ENCODE data around the gene RIMS3. TPM values are rescaled to one million over a fixed set of nuclear protein-coding genes. Genes with fewer than 3 reads are reported as not detected.

The RIMS3 gene
- total RNA-seq, 1 donor: 0.86 TPM

DNA sequence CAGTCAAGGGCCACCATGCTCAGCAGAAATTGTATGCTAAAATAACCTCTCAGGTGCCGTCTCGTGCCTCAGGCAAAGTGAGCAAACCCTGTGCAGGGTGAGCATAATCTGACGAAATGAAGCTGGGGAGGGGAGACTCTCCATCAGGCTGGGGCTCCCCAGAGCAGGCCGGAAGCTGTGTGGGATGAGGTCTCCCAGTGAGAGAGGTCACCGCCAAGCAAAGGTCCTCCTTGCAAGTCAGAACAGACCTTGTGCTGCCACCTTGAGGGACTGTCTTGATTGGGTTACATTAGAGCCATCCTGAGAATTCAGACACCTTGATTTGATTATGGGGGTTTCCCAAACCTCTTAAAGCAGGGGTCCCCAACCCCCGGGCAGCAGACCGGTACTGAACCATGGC lies 69.9 kb downstream of the RIMS3 start:
- TF ChIP-seq, protein P1, sequence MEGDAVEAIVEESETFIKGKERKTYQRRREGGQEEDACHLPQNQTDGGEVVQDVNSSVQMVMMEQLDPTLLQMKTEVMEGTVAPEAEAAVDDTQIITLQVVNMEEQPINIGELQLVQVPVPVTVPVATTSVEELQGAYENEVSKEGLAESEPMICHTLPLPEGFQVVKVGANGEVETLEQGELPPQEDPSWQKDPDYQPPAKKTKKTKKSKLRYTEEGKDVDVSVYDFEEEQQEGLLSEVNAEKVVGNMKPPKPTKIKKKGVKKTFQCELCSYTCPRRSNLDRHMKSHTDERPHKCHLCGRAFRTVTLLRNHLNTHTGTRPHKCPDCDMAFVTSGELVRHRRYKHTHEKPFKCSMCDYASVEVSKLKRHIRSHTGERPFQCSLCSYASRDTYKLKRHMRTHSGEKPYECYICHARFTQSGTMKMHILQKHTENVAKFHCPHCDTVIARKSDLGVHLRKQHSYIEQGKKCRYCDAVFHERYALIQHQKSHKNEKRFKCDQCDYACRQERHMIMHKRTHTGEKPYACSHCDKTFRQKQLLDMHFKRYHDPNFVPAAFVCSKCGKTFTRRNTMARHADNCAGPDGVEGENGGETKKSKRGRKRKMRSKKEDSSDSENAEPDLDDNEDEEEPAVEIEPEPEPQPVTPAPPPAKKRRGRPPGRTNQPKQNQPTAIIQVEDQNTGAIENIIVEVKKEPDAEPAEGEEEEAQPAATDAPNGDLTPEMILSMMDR (IDR thresholded peaks at IDR 0.05; ENCODE audit: insufficient read depth, low read depth, low read length): no peak
- no peak for DNase-seq (ENCODE audit: low read depth)
- H3K4me3 ChIP-seq (ENCODE audit: low read depth, low read length): no peak overlapping the region

DNA sequence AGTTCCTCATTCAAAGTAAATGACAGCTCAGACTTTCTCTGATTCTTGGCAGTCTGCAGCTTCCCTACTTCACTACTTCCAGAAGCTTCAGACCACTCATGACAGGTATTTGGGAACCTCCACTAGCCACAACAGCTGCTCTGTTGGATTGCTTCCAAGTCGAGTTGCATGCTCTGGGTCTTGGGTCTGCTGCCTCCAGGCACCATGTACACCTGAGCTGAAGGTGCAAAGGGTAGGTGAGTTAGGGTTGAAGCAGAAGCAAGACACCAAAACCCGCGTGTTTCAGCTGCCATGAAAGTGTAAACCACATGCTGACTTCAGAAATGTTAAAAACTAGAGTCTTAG lies 71.3 kb downstream of the RIMS3 start:
- no peak overlapping the region for H3K4me3 ChIP-seq (ENCODE audit: low read depth, low read length)
- DNase-seq (ENCODE audit: low read depth): no peak
- TF ChIP-seq, protein P1 (IDR thresholded peaks at IDR 0.05; ENCODE audit: insufficient read depth, low read depth, low read length): no peak

DNA sequence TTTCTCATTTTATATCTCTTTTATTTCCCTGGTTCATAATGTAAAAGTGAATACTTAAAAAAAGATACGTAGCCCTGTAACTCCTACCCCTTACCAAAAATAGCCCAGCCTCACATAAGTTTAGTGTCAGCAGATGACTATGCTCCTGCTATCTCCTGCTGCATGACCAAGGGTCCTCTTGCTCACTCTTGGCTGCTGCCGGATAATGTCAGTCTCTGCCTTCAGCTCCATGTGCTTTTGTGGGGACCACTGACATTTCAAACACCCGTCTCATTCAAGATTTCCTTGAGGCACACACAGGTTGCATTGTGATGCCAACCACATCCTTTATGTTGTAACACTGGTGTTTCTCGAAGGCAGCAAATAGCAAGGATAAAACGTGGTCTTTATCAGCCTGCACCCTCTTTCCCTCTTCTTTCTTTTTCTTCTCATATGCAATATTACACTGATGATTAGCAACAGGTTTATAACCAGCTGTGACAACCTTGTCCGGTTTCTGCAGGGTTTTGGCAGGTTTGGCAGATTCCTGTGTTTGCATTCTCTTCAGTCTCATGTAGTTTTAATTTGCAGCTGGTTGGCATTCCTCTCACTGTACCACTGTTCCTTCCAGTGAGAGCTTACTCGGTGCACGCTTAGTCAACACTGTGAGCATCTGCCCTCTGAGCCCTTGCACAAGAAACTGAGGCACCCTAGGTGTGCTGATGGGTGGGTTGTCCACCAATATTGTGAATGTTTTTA lies 71.9 kb downstream of the RIMS3 start:
- DNase-seq (ENCODE audit: low read depth): no peak
- TF ChIP-seq, protein P1 (IDR thresholded peaks at IDR 0.05; ENCODE audit: insufficient read depth, low read depth, low read length): no peak

DNA sequence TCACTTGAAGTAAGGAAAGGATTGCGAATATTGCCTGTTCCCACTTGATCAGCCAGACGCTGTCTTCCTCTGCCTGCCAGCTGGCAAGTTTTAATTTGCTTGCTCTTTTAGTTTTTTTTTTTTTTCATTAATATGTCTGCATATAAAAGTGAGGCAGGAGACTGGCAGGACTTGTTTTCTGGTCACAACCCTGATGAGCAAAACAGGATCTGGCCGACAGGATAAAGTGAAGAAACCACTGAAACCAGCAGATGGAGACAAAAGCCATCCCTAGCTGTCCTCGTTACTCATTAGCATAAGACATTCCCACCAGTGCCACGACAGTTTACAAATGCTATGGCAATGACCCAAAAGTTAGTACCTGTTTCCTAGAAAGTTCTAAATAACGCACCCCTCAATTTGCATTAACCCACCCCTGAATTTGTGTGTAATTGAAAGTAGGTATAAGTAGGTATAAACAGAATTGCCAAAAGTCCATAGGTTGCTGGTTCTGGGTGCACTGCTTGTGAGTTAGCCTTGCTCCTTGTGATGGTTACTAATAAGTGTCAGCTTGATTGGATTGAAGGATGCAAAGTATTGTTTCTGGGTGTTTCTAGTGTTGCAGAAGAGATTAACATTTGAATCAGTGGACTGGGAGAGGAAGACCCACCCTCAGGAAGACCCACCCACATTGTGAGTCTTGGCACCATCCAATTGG lies 73.2 kb downstream of the RIMS3 start:
- H3K4me3 ChIP-seq (ENCODE audit: low read depth, low read length): no peak overlapping the region
- DNase-seq (ENCODE audit: low read depth): peak; percentile 36
- TF ChIP-seq, protein P1 (IDR thresholded peaks at IDR 0.05; ENCODE audit: insufficient read depth, low read depth, low read length): peak; percentile 48

More for the DNA sequence above, 71.9 kb downstream of the RIMS3 start:
- no peak overlapping the region for H3K4me3 ChIP-seq (ENCODE audit: low read depth, low read length)

DNA sequence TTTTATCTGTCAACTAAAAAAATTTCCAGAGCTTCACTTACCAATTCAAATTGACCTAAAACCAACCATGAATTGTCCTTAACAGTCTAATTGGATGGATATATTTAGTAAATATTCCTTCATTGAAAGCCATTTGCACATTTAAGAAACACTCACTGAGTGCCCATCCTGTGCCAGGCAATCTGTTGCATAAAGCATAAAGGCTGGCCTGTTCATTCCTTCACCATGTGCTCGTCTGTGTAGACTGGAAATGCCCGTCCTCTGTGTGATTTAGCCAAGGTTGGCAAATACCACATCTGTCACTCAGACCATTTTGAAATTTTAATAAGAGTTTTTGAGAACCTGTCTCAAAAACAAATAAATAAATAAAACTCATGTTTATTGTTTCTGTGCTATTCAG lies 76.9 kb downstream of the RIMS3 start:
- DNase-seq (ENCODE audit: low read depth): no peak
- TF ChIP-seq, protein P1 (IDR thresholded peaks at IDR 0.05; ENCODE audit: insufficient read depth, low read depth, low read length): no peak
- no peak overlapping the region for H3K4me3 ChIP-seq (ENCODE audit: low read depth, low read length)

DNA sequence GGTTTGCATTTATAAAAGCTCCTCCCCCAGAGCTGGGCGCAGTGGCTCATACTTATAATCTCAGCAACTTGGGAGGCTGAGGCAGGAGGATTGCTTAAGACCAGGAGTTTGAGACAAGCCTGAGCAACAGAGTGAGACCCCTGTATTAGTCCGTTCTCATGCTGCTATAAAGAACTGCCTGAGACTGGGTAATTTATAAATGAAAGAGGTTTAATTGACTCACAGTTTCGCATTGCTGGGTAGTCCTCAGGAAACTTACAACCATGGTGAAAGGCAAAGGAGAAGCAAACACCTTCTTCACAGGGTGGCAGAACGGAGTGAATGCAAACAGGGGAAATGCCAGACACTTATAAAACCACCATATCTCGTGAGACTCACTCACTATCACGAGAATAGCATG lies 81.5 kb downstream of the RIMS3 start:
- no peak overlapping the region for H3K4me3 ChIP-seq (ENCODE audit: low read depth, low read length)
- DNase-seq (ENCODE audit: low read depth): no peak
- TF ChIP-seq, protein P1 (IDR thresholded peaks at IDR 0.05; ENCODE audit: insufficient read depth, low read depth, low read length): no peak
